ENCODE results near the gene ZEB1. TPM values are rescaled to one million over a fixed set of nuclear protein-coding genes. Genes with fewer than 3 reads are reported as not detected.

ZEB1 gene
- total and polyA plus RNA-seq, 2 of the 8 experiments (the other 6 are each of a cell fraction or from before 2014, with no cell fraction given), result 0.08 to 0.15 TPM

- H2BK5ac ChIP-seq (ENCODE audit: low read depth, low read length), result no peak overlapping the region
- H2BK120ac ChIP-seq (replicated peaks; ENCODE audit: low read depth, low read length), result no peak overlapping the region
- ChIA-PET POLR2A (ENCODE audit: partially characterized antibody) (no interaction called here), CTCF (ENCODE audit: partially characterized antibody) (no interaction called here)
- H2BK12ac ChIP-seq (ENCODE audit: low read depth, low read length), result no peak overlapping the region
- peaks cover 0 to 2% of the 10 kb centered on the region in 2 experiments for H4K20me1 ChIP-seq (replicated peaks in 1 of 2; ENCODE audit: control insufficient read depth in 1 of 2, insufficient read depth in 2 of 2, low read length in 2 of 2)
- 93% methylated on average over 4 of the region's 4 CpGs; no CpG with 5 or more reads in 1 of the 2 experiments for WGBS, 2 experiments (ENCODE audit: extremely low coverage in 1 of 2, insufficient coverage in 1 of 2, insufficient read length in 1 of 2, insufficient replicate concordance in 2 of 2, low coverage in 1 of 2, low lambda C conversion rate in 2 of 2, missing lambda C conversion rate in 1 of 2)
- FAIRE-seq, result no peak
- peaks cover 10% of the 10 kb centered on the region for H3K23me2 ChIP-seq (ENCODE audit: low read depth, low read length)
- H3K36me3 ChIP-seq (ENCODE audit: control insufficient read depth in 2 of 4, insufficient read depth in 4 of 4, low read length in 3 of 4), result no peaks in the 10 kb centered on the region
- H3K4me2 ChIP-seq (ENCODE audit: insufficient read depth in 1 of 2, low read depth in 2 of 2, low read length in 2 of 2), result no peak overlapping the region
- H3K9ac ChIP-seq (replicated peaks in 1 of 4; ENCODE audit: extremely low read depth in 1 of 4, low read depth in 3 of 4, low read length in 3 of 4), result no peak overlapping the region; a peak in 1 of 7 replicates
- H3K9me3 ChIP-seq (ENCODE audit: insufficient read depth in 2 of 2, low read depth in 1 of 2, low read length in 1 of 2), result no peaks in the 10 kb centered on the region
- no peak overlapping the region for H3K4me3 ChIP-seq (ENCODE audit: extremely low read depth in 1 of 4, insufficient read depth in 2 of 4, low read depth in 3 of 4, low read length in 4 of 4)
- no peak overlapping the region for H2BK20ac ChIP-seq (ENCODE audit: low read length)
- no peak overlapping the region for H3K27ac ChIP-seq (ENCODE audit: low read depth, low read length)
- H3K56ac ChIP-seq (replicated peaks; ENCODE audit: insufficient read length, low read depth, low read length), result no peak overlapping the region
- H3K79me2 ChIP-seq (ENCODE audit: control insufficient read depth in 1 of 2, insufficient read depth in 2 of 2, low read length in 2 of 2), result no peaks in the 10 kb centered on the region
- DNase-seq (ENCODE audit: low read depth in 1 of 2, low spot score in 2 of 2), result no peak
- no peak overlapping the region for H3K18ac ChIP-seq (ENCODE audit: extremely low read depth, low read length)
- peaks cover 0 to 3% (median 0%) of the 10 kb centered on the region in 4 experiments; a peak in 3 of 7 replicates for H3K4me1 ChIP-seq (replicated peaks in 1 of 4; ENCODE audit: control insufficient read depth in 3 of 4, insufficient read depth in 4 of 4, low read length in 3 of 4)
- H4K5ac ChIP-seq (ENCODE audit: insufficient read length, low read depth, low read length), result no peak overlapping the region
- H3K14ac ChIP-seq (ENCODE audit: insufficient read length), result no peak overlapping the region
- no peaks in the 10 kb centered on the region for H3K79me1 ChIP-seq (ENCODE audit: low read depth, low read length)
- no peak overlapping the region for H3K23ac ChIP-seq (ENCODE audit: insufficient read length)
- no peak overlapping the region for H4K91ac ChIP-seq (replicated peaks; ENCODE audit: insufficient read length, low read length)
- peaks cover 0 to 17% (median 8%) of the 10 kb centered on the region in 4 experiments; a peak in 6 of 7 replicates for H3K27me3 ChIP-seq (replicated peaks in 1 of 4; ENCODE audit: control insufficient read depth in 3 of 4, extremely low read depth in 1 of 4, insufficient read depth in 3 of 4, low read length in 3 of 4)
- no peak overlapping the region for H2BK15ac ChIP-seq (ENCODE audit: low read length)
- no peak overlapping the region for H4K8ac ChIP-seq (ENCODE audit: extremely low read depth, insufficient read depth, low read length)
- no peak overlapping the region for H3K4ac ChIP-seq (replicated peaks; ENCODE audit: insufficient read length, low read depth, low read length)
- H2AK5ac ChIP-seq (ENCODE audit: low read depth, low read length), result no peak overlapping the region
- no peak overlapping the region for H2AFZ ChIP-seq (ENCODE audit: low read length)
- TF ChIP-seq SAP30 (IDR thresholded peaks at IDR 0.05; ENCODE audit: insufficient read depth, insufficient replicate concordance, low read length), result no peak
- TF ChIP-seq BCL11A (IDR thresholded peaks at IDR 0.05; ENCODE audit: low read depth in 2 of 2, low read length in 2 of 2), result no peak
- TF ChIP-seq POU5F1 (IDR thresholded peaks at IDR 0.05; ENCODE audit: low read depth, low read length), result no peak
- no peak for TF ChIP-seq JUN (IDR thresholded peaks at IDR 0.05; ENCODE audit: low read depth, low read length)
- no peak for TF ChIP-seq CTBP2 (IDR thresholded peaks at IDR 0.05; ENCODE audit: borderline replicate concordance, insufficient read depth, insufficient read length, low read length)
- no peak for TF ChIP-seq KDM4A (IDR thresholded peaks at IDR 0.05; ENCODE audit: low read depth, low read length, severe bottlenecking)
- no peak for TF ChIP-seq TAF1 (IDR thresholded peaks at IDR 0.05; ENCODE audit: low read depth, low read length)
- TF ChIP-seq SP4 (IDR thresholded peaks at IDR 0.05; ENCODE audit: low read length), result no peak
- TF ChIP-seq CBX8 (IDR thresholded peaks at IDR 0.05; ENCODE audit: borderline replicate concordance, low read depth, low read length), result no peak
- TF ChIP-seq POLR2AphosphoS5 (IDR thresholded peaks at IDR 0.05; ENCODE audit: low read depth, low read length), result no peak
- no peak for TF ChIP-seq SIX5 (IDR thresholded peaks at IDR 0.05; ENCODE audit: low read depth, low read length)
- no peak for TF ChIP-seq CTCF (IDR thresholded peaks at IDR 0.05; ENCODE audit: control extremely low read depth in 1 of 3, insufficient read depth in 1 of 3, low read depth in 1 of 3, low read length in 3 of 3)
Measured at GRCh38 chr10:31315453-31315852, 3.6 kb upstream of the ZEB1 start.
